ENCODE results near the gene ZBTB5. TPM values are rescaled to one million over a fixed set of nuclear protein-coding genes. Genes with fewer than 3 reads are reported as not detected.

Gene ZBTB5
- total RNA-seq, 2 donors from 2014 or later, result 12.5 to 19.4 TPM

DNA sequence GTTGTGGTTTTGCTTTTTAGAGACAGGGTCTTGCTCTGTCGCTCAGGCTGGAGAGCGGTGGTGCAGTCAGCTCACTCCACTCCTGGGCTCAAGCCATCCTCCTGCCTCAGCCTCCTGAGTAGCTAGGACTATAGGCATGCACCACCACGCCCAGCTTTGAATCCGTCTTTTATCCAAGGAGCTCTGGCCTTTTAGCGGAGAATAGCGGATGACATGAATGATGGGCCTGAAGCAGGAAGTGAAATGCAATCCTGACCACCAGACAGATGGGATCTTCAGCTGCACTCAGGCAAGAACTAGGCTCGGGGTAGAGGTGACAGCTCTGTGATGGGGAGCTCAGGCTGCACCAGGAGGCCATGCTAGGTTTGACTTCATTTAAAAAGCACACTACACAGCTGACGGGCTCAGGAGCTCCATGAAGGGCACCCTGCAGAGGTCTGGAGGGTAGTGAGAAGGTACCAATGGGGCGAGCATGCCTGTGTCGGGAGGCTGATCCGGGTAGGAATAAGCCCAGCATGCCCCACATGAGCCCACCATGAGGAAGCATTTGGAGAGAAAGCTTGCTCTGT, 42.4 kb upstream of the ZBTB5 start:
- Mint-ChIP-seq H3K36me3 (ENCODE audit: low read depth) (peaks cover 40% of the 10 kb centered on the region), H3K27ac (no peak overlapping the region), H3K9me3 (no peaks in the 10 kb centered on the region), H3K4me1 (no peaks in the 10 kb centered on the region), H3K27me3 (ENCODE audit: insufficient read depth) (no peaks in the 10 kb centered on the region), H3K4me3 (no peak overlapping the region)
- no peaks in the 10 kb centered on the region for H3K27me3 ChIP-seq (ENCODE audit: control insufficient read depth, insufficient read depth, low read length, poor library complexity, severe bottlenecking)
- H3K36me3 ChIP-seq (ENCODE audit: control insufficient read depth, insufficient read depth, low read length), result peaks cover 32% of the 10 kb centered on the region
- DNase-seq, result no peak
- 96% methylated on average over 10 to 11 of the region's 11 CpGs for WGBS, 2 experiments (ENCODE audit: insufficient coverage in 1 of 2, insufficient read length in 1 of 2)
- H3K27ac ChIP-seq (ENCODE audit: low read depth, low read length), result no peak overlapping the region
- H3K9ac ChIP-seq (ENCODE audit: extremely low read depth, low read length, poor library complexity, severe bottlenecking), result no peak overlapping the region
- TF ChIP-seq, protein P1, sequence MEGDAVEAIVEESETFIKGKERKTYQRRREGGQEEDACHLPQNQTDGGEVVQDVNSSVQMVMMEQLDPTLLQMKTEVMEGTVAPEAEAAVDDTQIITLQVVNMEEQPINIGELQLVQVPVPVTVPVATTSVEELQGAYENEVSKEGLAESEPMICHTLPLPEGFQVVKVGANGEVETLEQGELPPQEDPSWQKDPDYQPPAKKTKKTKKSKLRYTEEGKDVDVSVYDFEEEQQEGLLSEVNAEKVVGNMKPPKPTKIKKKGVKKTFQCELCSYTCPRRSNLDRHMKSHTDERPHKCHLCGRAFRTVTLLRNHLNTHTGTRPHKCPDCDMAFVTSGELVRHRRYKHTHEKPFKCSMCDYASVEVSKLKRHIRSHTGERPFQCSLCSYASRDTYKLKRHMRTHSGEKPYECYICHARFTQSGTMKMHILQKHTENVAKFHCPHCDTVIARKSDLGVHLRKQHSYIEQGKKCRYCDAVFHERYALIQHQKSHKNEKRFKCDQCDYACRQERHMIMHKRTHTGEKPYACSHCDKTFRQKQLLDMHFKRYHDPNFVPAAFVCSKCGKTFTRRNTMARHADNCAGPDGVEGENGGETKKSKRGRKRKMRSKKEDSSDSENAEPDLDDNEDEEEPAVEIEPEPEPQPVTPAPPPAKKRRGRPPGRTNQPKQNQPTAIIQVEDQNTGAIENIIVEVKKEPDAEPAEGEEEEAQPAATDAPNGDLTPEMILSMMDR (conservative IDR thresholded peaks at IDR 0.05), result no peak
- no peaks in the 10 kb centered on the region for H3K9me3 ChIP-seq (ENCODE audit: control insufficient read depth, low read length)
- no peaks in the 10 kb centered on the region for H3K4me1 ChIP-seq (ENCODE audit: control insufficient read depth, insufficient read depth, low read length)
- H3K4me3 ChIP-seq (ENCODE audit: low read length), result no peak overlapping the region

DNA sequence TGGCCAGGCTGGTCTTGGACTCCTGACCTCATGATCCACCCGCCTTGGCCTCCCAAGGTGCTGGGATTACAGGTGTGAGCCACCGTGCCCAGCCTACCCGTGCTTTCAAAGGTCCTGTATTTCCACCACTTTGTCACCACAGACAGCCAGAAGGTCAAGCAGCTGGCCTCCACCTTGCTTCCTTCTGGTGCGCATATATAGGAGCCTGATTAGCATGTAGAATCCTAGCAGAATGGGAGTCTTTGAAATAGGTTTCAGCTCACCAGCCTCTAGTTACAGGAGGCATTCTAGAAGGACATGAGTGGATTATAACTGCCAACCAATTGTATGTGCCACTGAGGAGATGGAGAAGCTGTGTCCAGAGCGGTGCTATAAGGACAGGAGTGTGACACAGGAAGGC, 39.4 kb upstream of the ZBTB5 start:
- H3K9me3 Mint-ChIP-seq, result no peaks in the 10 kb centered on the region
- Histone ChIP-seq H3K27me3 (ENCODE audit: control insufficient read depth, insufficient read depth, low read length, poor library complexity, severe bottlenecking) (no peaks in the 10 kb centered on the region), H3K27ac (ENCODE audit: low read depth, low read length) (no peak overlapping the region), H3K4me1 (ENCODE audit: control insufficient read depth, insufficient read depth, low read length) (no peaks in the 10 kb centered on the region), H3K9me3 (ENCODE audit: control insufficient read depth, low read length) (no peaks in the 10 kb centered on the region), H3K9ac (ENCODE audit: extremely low read depth, low read length, poor library complexity, severe bottlenecking) (no peak overlapping the region), H3K4me3 (ENCODE audit: low read length) (no peak overlapping the region), H3K36me3 (ENCODE audit: control insufficient read depth, insufficient read depth, low read length) (peaks cover 50% of the 10 kb centered on the region)
- H3K27me3 Mint-ChIP-seq (ENCODE audit: insufficient read depth), result no peaks in the 10 kb centered on the region
- peak overlapping the region; percentile 14 for H3K27ac Mint-ChIP-seq
- WGBS, 2 experiments (ENCODE audit: insufficient coverage in 1 of 2, insufficient read length in 1 of 2), result 71 to 96% methylated on average over 2 to 5 of the region's 5 CpGs
- DNase-seq, result no peak
- H3K4me1 Mint-ChIP-seq, result peaks cover 2% of the 10 kb centered on the region
- TF ChIP-seq, protein P1 (conservative IDR thresholded peaks at IDR 0.05), result no peak
- H3K36me3 Mint-ChIP-seq (ENCODE audit: low read depth), result peaks cover 55% of the 10 kb centered on the region
- H3K4me3 Mint-ChIP-seq, result no peak overlapping the region

DNA sequence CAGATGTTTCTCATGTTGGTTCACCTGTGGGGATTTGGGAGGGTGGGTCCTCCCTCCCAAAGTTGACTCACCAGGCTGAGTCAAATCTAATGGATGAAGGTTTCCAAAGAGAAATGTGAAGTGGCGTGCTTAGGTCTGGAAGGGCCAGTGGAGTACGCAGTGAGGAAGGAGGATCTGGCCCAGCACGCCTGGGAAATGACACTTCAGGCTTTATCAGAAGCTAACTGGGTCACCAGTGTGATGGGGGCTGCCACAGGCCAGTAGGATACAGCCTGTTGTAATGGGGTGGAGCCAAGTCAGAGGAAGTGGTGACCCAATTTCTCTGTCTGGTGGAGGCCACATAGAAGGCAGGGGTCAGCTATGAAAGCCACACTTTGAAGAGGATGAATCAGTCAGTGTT, 38.5 kb upstream of the ZBTB5 start:
- H3K9me3 ChIP-seq (ENCODE audit: control insufficient read depth, low read length), result no peaks in the 10 kb centered on the region

More for the DNA sequence above, 38.5 kb upstream of the ZBTB5 start:
- TF ChIP-seq, protein P1 (conservative IDR thresholded peaks at IDR 0.05), result no peak
- H3K4me1 ChIP-seq (ENCODE audit: control insufficient read depth, insufficient read depth, low read length), result no peaks in the 10 kb centered on the region
- H3K4me1 Mint-ChIP-seq, result peaks cover 2% of the 10 kb centered on the region
- H3K9me3 Mint-ChIP-seq, result no peaks in the 10 kb centered on the region
- DNase-seq, result no peak
- H3K36me3 Mint-ChIP-seq (ENCODE audit: low read depth), result peaks cover 60% of the 10 kb centered on the region
- no peak overlapping the region for H3K9ac ChIP-seq (ENCODE audit: extremely low read depth, low read length, poor library complexity, severe bottlenecking)
- no peaks in the 10 kb centered on the region for H3K27me3 Mint-ChIP-seq (ENCODE audit: insufficient read depth)
- H3K27me3 ChIP-seq (ENCODE audit: control insufficient read depth, insufficient read depth, low read length, poor library complexity, severe bottlenecking), result no peaks in the 10 kb centered on the region
- no peak overlapping the region for H3K4me3 ChIP-seq (ENCODE audit: low read length)
- no peak overlapping the region for H3K4me3 Mint-ChIP-seq
- no peak overlapping the region for H3K27ac Mint-ChIP-seq
- WGBS, 2 experiments (ENCODE audit: insufficient coverage in 1 of 2, insufficient read length in 1 of 2), result 97 to 100% methylated on average over 1 to 3 of the region's 3 CpGs
- H3K36me3 ChIP-seq (ENCODE audit: control insufficient read depth, insufficient read depth, low read length), result peaks cover 58% of the 10 kb centered on the region
- H3K27ac ChIP-seq (ENCODE audit: low read depth, low read length), result no peak overlapping the region

Data from endodermal cell (in vitro differentiated cells).